ENCODE data around the gene PFKFB4. TPM values are rescaled to one million over a fixed set of nuclear protein-coding genes. Genes with fewer than 3 reads are reported as not detected.

PFKFB4 gene
- total RNA-seq, 1 donor from 2014 or later, result 11.3 TPM

GRCh38 chr3:48591436-48591835, 34.8 kb upstream of the PFKFB4 start:
- Mint-ChIP-seq H3K36me3 (peaks cover 7% of the 10 kb centered on the region), H3K4me1 (ENCODE audit: unreplicated experiment) (peaks cover 8% of the 10 kb centered on the region), H3K27ac (no peak overlapping the region), H3K27me3 (peaks cover 3% of the 10 kb centered on the region), H3K9me3 (no peaks in the 10 kb centered on the region), H3K4me3 (no peak overlapping the region)
- no peak for DNase-seq (ENCODE audit: extremely low spot score, unreplicated experiment)
- TF ChIP-seq CTCF (conservative IDR thresholded peaks at IDR 0.05), result no peak

- no peak for TF ChIP-seq CTCF (conservative IDR thresholded peaks at IDR 0.05)
- Mint-ChIP-seq H3K4me1 (ENCODE audit: unreplicated experiment) (no peaks in the 10 kb centered on the region), H3K27me3 (no peaks in the 10 kb centered on the region), H3K4me3 (no peak overlapping the region), H3K9me3 (no peaks in the 10 kb centered on the region), H3K36me3 (peaks cover 4% of the 10 kb centered on the region), H3K27ac (no peak overlapping the region)
- DNase-seq (ENCODE audit: extremely low spot score, unreplicated experiment), result no peak
These were observed 31.6 kb upstream of the PFKFB4 start for GRCh38 chr3:48588230-48588629.

GRCh38 chr3:48587686-48588085, 31.1 kb upstream of the PFKFB4 start:
- no peak for TF ChIP-seq CTCF (conservative IDR thresholded peaks at IDR 0.05)
- H3K36me3 Mint-ChIP-seq, result peaks cover 4% of the 10 kb centered on the region
- H3K27me3 Mint-ChIP-seq, result no peaks in the 10 kb centered on the region
- DNase-seq (ENCODE audit: extremely low spot score, unreplicated experiment), result no peak
- no peak overlapping the region for H3K4me3 Mint-ChIP-seq
- H3K4me1 Mint-ChIP-seq (ENCODE audit: unreplicated experiment), result no peaks in the 10 kb centered on the region
- no peaks in the 10 kb centered on the region for H3K9me3 Mint-ChIP-seq
- H3K27ac Mint-ChIP-seq, result no peak overlapping the region

GRCh38 chr3:48585411-48585810, 28.8 kb upstream of the PFKFB4 start:
- Mint-ChIP-seq H3K9me3 (no peaks in the 10 kb centered on the region), H3K27me3 (no peaks in the 10 kb centered on the region), H3K4me1 (ENCODE audit: unreplicated experiment) (no peaks in the 10 kb centered on the region), H3K27ac (no peak overlapping the region), H3K4me3 (no peak overlapping the region), H3K36me3 (no peaks in the 10 kb centered on the region)
- DNase-seq (ENCODE audit: extremely low spot score, unreplicated experiment), result no peak
- TF ChIP-seq CTCF (conservative IDR thresholded peaks at IDR 0.05), result no peak

GRCh38 chr3:48584836-48585235, 28.2 kb upstream of the PFKFB4 start:
- no peaks in the 10 kb centered on the region for H3K36me3 Mint-ChIP-seq
- no peaks in the 10 kb centered on the region for H3K9me3 Mint-ChIP-seq
- TF ChIP-seq CTCF (conservative IDR thresholded peaks at IDR 0.05), result no peak
- H3K4me1 Mint-ChIP-seq (ENCODE audit: unreplicated experiment), result no peaks in the 10 kb centered on the region
- H3K27me3 Mint-ChIP-seq, result no peaks in the 10 kb centered on the region
- H3K4me3 Mint-ChIP-seq, result no peak overlapping the region
- DNase-seq (ENCODE audit: extremely low spot score, unreplicated experiment), result no peak
- H3K27ac Mint-ChIP-seq, result no peak overlapping the region

All from type B pancreatic cell (in vitro differentiated cells).